HG03159 (cell line): Measurements from ENCODE around the gene MTERF4.
"Not testable (repeated sequence)": the region's sequence is repeated elsewhere in the genome, so short reads cannot be mapped to it uniquely, and the experiment has no call there.

Source experiments
- ATAC-seq: cut with Tn5 transposase; IDR thresholded peaks from one replicate; pipeline ENCODE4 v1.9.1; 2021; ENCODE audit warnings: mild to moderate bottlenecking, moderate library complexity; ENCODE audit not compliant: unreplicated experiment

The MTERF4 gene

DNA sequence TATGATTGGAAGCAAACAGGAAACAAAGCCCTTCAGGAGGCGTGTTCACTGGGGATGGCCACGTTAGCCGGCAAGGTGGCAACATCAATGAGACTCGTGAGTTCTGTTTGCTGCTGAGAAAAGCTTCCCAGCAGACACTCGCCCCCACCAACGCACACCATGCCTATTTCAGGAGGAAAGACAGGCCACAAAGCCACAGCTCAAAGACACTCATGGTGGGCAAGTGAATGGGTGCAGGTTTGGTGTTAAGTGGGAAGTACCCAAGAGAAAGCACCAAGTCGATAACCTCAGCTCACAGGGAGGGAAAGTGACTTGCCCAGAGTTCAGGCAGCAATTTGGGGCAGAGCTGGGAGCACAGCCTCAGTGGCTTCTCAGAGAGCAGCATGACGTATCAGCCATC is 10.5 kb upstream of the MTERF4 start:
- ATAC-seq, result no peak

DNA sequence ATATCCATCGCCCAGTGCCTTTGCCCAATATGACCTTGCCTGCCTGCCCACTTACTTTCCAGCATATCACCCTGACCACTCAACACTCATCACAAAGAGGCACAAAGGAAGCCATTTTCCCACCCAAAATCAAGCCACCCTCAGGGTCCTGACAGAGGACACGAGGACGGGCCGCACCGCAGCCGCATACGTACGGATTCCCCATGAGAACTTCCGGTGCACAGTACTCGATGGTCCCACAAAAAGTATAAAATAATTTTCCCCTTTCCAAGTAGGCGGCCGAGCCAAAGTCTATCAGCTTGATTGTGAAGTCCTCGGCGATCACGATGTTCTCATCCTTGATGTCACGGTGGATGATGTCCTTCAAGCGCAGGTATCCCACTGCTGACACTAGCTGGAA is 10.0 kb upstream of the MTERF4 start:
- ATAC-seq, result no peak

DNA sequence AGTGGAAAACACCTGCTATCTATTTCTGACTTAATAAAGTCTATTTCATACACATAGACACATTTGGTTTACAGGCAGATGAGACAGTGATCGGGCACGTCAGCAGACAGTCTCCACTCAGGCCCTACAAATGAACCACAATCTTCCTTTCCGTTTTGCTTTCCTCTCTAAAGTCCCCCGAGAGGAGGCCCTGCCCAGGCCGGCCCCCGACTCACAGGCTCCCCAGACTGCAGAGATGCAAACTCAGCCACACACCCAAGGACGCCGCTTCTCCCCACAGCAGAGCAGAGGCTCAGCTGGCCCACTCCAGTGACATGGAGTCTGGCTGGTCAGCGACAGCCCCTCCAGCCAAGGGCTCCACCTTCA is 9.3 kb upstream of the MTERF4 start:
- ATAC-seq, result peak; percentile 43

DNA sequence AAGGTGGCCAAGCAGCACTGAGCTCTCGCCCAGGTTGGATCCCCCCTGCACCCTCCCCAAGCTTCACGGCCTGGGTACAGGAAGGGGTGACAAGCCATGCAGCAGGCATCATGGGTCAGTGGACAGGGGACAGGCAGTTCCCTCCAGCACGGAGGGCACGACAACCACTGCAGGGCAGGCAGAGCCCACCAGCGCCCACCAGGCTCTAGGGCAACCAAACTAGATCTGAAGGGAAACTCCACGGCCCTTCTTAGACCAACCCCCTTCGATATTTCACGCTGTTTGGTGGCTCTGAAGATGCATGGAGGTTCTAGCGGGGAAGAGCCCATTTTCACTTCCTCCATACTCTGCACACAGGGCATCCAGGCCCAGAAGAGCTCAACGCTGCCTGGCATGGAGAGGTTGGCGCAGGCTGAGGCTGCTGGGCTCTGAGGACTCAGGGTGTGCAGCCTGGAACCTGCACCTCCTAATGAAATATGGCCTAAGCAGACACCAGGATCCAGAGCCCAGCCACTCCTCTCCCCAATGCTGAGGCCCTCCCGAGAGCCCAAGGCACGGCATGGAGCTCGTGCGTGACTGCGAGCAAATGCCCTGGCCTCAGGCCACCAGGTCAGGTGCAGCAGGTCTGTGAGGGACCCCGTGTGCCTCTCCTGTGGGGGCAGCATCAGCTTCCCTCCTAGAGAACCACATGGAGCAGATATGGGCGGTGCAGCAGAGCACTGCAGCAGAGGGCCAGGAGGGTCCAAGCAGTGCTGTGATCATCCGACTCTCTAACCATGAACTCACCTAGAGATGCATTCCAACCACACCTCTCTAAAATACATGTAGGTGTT is 8.7 kb upstream of the MTERF4 start:
- ATAC-seq, result peak; percentile 57

DNA sequence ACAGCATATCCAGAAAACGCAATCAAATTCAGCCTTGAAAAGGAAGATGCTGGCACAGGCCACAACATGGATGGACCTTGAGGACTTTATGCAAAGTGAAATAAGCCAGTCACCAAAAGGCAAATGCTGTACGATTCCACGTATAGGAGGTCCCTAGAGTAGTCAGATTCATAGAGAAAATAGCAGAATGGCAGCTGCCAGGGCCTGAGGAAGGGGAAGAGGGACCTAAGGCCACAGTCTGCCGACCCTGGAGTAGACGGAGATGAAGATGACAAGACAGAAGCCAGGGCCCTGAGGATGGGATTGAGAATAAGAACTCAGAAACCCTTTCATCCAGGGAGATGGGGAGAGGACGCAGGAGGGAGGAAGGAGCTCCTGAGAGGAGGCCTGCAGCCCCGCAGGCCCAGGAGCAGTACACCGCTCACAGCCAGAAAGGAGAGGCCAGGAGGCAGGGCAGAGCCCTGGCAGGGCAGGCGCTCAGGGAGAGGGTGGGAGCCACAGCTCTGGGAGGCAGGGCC is 8.1 kb upstream of the MTERF4 start:
- no peak for ATAC-seq

DNA sequence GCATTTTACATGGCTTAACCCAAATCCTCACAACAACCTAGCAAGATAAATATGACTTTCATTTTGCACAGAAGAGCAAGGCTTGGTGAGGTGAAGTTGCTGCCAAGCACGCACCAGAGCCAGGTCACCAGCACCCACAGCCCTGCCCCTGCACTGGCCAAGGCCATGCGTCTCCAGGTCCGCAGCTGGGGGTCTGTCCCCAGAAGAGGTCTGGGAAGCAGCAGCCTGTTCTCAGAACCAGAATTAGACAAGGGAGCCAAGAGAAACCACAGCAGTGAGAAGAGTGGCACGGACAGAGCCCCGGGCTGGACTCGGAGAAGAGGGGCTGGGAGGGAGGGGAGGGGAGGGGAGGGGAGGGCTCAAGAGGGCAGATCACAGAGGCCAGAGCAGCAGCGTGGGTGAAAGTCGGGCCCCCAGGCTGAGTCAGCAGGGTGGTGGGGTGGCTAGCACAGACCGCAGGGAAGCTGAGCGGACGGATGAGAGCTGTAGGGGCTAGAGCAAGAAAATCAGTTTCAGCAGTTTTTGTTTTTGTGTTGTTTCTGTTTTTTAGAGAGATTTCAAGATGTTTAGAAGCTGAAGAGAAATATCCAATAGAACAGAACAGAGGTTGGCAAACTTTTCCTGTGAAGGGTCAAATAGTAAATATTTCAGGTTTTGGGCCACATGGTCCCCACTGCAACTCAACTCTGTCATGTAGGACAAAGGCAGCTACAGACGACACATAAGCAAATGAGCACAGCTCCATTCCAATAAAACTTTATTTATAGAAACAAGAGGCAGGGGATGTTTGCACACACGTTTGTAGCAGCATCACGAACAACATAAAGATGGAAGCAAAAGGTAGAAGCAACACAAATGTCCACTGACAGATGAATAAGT is 7.4 kb upstream of the MTERF4 start:
- no peak for ATAC-seq

DNA sequence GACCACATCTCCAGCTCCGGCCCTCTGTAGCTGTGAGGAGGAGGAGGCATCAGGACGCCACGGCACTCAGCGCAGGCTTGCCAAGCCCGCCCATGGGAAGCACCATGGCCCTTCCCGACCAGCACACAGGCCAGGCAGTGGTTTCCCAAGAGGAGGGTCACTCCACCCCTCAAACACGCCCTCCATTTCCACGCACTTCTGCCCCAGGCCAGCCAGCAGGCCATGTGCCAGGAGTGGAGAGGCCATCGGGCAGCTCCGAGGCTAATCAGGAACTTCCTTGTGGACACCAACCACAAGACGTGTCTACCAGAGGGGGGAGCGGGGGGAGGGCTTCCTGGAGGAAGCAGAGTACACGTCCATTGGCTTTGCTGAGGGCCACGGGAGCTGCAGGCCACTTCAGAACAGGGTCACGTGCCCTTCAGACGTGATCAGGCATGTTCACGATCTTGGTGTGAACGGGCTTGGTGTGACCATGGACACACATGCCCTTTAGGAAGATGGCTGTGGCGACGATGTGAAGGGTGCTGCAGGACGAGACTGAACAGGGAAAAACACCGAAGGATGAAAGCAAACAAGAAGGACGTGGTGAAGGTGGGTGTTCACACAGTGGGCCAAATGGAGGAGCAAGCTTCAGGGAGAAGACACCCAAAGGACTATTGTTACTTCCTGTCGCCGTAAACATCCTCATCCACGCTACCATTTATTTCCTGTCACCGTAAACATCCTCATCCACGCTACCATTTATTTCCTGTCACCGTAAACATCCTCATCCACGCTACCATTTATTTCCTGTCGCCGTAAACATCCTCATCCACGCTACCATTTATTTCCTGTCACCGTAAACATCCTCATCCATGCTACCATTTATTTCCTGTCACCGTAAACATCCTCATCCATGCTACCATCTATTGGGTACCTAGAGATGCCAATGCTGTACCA is 6.5 kb upstream of the MTERF4 start:
- ATAC-seq, result no peak

DNA sequence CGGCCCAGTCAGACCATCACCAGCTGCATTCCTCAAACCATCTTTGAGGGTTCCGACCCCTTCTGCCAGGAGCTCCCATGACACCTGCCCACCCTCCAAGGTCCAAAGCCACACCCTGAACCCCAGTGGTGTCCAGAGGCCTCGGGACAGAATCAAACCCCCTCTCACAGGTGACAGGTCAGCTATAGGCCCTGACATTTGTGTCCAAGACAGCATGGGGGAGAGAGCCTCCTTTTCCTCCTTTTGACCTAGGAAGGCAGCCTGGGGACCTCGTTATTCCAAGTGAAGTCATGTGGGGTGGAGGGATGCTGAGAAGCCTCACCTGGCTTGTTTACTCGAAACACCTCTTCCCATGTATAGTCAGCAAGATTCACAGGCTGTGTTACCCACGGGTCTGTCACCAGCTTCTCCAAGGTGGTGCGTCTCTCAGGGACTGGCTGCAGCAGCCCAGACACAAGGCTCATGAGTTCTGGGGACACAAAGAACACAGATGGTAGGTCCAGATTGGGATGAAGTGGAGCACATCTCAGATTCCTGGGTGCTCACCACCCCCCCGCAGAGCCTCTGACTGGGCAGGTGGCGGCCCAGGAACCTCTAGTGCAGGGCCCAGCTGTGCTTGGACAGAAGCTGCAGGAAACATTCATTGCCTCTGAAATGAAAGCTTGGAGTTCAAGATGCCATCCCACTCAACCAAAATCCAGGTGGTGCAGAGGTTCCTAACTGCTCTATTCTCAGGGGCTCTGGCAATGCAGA is 5.1 kb upstream of the MTERF4 start:
- no peak for ATAC-seq

DNA sequence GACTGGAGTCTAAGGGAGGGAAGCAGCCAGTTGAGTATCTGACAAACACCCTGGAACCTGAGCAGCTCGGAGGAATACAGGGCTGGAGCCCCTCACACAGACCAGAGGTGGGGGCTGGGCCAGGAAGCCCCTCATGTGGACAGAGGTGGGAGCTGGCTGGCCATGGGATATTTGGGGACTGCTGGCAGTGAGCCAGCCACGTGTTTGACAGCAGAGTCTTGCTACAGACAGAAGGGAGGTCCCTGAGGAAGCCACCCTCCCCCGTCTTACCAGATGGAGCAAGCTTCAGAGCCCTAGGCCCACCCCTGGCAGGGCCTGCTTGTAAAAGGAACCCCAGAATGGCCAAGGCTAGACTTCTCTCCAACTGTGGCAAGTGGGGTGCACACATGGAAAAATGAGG is 3.6 kb upstream of the MTERF4 start:
- ATAC-seq, result no peak

DNA sequence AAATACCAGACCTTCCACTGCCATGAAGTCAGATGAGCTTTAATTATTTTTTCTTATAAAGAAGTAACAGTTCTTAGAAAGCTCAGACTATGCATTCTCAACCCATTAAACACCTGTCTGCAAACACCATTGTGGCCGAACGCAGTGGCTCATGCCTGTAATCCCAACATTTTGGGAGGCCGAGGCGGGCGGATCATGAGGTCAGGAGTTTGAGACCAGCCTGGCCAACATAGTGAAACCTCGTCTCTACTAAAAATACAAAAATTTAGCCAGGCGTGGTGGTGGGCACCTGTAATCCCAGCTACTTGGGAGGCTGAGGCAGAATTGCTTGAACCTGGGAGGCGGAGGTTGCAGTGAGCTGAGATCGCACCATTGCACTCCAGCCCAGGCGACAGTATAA is 2.5 kb upstream of the MTERF4 start:
- ATAC-seq, result not testable (repeated sequence)

DNA sequence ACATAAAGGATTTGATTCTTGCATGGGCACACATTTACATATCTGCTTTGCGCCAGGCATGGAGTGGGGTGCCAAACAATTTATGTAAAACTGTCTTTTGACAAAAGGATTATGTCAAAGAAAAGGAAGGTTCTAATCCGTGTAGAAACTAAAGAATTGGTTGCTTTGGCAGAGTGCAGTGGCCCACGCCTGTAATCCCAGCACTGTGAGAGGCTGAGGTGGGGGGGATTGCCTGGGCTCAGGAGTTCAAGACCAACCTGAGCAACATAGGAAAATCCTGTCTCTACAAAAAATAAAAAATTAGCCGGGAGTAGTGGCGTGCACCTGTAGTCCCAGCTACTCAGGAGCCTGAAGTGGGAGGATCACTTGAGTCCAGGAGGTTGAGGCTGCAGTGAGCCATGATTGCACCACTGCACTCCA is 1.1 kb upstream of the MTERF4 start:
- no peak for ATAC-seq

DNA sequence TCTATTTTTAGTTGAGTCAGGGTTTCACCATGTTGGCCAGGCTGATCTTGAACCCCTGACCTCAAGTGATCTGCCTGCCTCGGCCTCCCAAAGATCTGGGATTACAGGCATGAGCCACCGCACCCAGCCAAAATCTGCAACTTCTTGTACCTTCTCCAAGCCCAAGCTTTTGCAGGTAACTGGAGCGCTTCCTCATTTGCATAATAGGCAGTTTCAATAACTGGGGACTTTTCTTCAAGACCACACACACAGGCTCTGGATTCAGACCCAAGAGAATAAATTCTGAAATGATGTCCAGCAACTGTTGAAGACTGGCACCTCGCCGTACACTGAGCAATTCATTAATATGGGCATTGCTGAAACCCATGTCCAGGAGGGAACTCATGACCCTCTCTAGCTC is 2.8 kb downstream of the MTERF4 start:
- ATAC-seq, result no peak

DNA sequence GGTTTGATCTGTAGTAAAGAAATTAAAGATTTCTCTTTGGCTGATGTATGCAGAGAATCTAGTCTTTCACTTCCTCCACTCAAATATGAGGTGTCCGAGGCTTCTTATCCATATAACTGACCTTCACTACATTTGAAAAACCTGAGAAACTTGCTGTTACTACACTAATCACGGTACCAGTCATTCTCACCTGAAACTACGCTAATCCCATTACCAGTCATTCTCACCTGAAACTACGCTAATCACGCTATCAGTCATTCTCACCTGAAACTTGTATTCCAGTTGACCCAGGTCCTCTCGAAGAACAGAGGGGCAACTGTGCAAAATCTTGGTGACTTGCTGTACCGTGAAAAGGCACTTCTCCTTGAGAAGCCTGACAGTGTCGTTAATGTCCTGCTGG is 5.1 kb downstream of the MTERF4 start:
- peak; percentile 43 for ATAC-seq

DNA sequence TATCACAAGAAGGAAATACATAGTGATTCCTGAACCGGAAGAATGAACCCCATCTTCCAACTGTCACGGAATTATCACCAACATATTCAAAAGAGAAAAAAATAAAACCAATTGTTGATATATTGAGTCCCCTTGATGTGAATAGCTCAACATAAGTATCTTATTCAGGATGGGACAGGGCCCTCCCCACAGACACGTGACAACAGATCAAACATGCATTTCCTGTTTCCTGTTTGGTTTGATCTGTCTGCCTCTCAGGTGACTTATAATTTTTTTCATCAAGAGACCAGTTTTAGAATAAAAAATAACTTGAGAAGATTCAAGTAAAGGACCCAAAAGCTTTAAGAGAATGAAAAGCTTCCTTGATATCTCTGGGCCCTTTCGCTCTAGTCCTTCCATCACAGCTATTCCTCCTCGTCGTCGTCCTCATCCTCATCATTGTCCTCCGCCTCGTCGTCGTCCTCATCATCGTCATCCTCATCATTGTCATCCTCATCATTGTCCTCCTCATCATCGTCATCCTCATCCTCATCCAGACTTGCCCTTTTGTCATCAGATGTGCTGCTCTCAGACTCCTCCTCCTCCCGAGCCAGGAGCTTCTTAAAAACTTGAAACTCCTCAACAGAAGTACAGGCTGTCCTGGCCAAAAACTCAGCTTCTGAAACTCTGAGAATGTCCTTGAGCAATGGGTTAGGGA is 6.3 kb downstream of the MTERF4 start:
- no peak for ATAC-seq

DNA sequence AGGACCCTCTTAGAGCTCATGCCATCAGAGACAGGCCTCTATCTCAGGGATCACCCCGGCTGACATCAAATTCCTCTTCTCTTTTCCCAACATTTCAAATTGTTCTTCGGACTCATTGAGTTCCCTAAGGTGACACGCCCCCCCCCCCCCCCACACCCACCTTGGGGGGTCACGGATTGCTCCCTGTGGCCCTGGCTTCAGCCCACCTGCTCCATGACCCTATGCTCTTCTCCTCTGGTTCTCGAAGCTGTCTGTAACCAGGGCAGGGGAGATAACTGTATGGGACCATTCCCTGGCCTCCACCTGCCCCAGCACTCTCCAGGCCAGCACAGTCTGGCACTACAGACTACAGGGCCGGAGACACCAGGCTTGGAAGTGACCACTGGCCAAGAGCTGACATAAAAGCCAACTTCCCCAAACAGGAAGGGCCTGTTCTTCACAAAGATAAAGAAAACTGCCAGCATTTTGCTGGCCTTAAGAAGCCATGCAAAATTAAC is 7.1 kb downstream of the MTERF4 start:
- ATAC-seq, result no peak

DNA sequence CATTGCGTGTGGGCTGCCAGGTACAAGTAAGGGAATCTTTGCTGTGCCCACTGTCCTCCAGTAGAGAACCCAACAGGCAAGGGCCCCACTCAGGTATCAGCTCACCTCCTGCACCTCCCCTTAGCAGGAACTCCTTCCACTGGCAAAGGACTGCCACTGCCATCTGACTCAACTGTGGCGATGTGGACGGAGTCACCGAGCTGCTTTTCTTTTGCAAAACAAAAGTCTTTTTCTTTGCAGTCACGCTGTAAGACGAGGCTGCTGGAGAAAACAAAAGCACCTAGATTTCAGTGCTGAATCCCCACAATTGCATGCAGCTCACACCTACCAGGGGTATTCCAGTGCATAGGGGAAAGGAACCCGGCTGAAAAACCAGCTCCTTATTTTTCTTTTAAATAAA is 7.9 kb downstream of the MTERF4 start:
- ATAC-seq, result no peak

DNA sequence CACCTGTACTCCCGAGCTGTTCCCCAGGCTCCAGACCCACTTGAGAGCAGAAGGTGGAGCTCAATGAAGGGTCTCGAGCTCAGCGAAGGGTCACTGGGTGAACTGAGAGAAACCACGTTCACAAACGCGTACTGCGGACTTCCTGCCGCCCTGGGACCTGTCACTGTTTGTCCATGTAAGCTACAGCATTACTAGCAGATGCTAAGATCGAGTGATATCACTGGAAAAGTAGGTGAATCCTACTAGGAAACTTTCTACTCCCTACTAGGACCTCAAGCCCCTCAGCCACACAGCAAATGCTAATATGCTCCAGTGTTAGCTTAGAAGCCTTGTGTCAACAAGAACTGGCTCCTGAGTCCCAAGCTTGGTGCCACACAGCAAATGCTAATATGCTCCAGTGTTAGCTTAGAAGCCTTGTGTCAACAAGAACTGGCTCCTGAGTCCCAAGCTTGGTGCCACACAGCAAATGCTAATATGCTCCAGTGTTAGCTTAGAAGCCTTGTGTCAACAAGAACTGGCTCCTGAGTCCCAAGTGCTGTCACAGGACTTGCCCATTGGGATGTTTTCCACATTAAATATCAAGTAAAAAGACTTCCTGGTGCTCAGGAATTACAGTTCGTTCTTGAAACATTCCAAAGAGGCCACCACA is 8.8 kb downstream of the MTERF4 start:
- not testable (repeated sequence) for ATAC-seq

DNA sequence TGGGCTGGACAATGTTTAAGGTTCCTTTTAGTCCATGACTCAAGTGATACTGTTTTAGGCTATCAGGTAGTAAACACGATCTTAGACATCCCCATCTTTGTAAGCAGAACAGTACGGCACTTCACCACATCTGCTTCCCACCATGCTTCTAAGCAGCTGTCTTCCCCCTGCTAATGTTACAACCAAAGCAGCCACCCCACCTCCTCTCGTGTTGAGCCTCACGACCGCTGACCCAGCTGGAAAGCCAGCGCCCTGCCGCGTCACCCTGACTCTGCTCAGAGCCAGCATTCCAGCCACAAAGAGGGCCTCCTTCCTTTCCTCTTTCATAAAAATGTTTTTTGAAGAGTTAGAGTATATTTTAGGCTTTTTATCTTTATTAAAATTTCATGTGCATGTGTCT is 9.4 kb downstream of the MTERF4 start:
- no peak for ATAC-seq
